ENCODE measurements around the gene BTBD9. TPM values are rescaled to one million over a fixed set of nuclear protein-coding genes. Genes with fewer than 3 reads are reported as not detected.

The BTBD9 gene
- total and polyA plus RNA-seq, 9 of the 15 experiments (the other 6 are each of a cell fraction or from before 2014, with no cell fraction given), result 0.08 to 1.6 (median 0.58) TPM

- TF ChIP-seq CREB1 (IDR thresholded peaks at IDR 0.05) (no peak), CREB1 (CRISPR knock-in tag; IDR thresholded peaks at IDR 0.05) (no peak), ARID3B (CRISPR knock-in tag; IDR thresholded peaks at IDR 0.05; ENCODE audit: borderline replicate concordance) (no peak), BCOR (IDR thresholded peaks at IDR 0.05) (peak; percentile 9; the same call in 1 of the 2 replicates), CBX5 (IDR thresholded peaks at IDR 0.05; ENCODE audit: borderline replicate concordance, low read depth) (no peak), NR2C2 (CRISPR knock-in tag; IDR thresholded peaks at IDR 0.05) (no peak), NR2C2 (tag; IDR thresholded peaks at IDR 0.05) (no peak), TBP (optimal IDR thresholded peaks at IDR 0.05; ENCODE audit: low read depth, low read length) (no peak), HDAC1 (IDR thresholded peaks at IDR 0.05) (peak; percentile 17 to 70; a peak in 1 of 4 replicates), NEUROD1 (IDR thresholded peaks at IDR 0.05; ENCODE audit: borderline replicate concordance, low read depth, low read length, partially characterized antibody) (no peak), HDGF (IDR thresholded peaks at IDR 0.05) (no peak), CBX8 (IDR thresholded peaks at IDR 0.05; ENCODE audit: borderline replicate concordance, extremely low read depth, low read depth, low read length, poor library complexity, severe bottlenecking) (no peak)
- TF ChIP-seq, protein P1, sequence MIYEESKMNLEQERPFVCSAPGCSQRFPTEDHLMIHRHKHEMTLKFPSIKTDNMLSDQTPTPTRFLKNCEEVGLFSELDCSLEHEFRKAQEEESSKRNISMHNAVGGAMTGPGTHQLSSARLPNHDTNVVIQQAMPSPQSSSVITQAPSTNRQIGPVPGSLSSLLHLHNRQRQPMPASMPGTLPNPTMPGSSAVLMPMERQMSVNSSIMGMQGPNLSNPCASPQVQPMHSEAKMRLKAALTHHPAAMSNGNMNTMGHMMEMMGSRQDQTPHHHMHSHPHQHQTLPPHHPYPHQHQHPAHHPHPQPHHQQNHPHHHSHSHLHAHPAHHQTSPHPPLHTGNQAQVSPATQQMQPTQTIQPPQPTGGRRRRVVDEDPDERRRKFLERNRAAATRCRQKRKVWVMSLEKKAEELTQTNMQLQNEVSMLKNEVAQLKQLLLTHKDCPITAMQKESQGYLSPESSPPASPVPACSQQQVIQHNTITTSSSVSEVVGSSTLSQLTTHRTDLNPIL (CRISPR knock-in tag; IDR thresholded peaks at IDR 0.05), result no peak
- TF ChIP-seq, protein P2, sequence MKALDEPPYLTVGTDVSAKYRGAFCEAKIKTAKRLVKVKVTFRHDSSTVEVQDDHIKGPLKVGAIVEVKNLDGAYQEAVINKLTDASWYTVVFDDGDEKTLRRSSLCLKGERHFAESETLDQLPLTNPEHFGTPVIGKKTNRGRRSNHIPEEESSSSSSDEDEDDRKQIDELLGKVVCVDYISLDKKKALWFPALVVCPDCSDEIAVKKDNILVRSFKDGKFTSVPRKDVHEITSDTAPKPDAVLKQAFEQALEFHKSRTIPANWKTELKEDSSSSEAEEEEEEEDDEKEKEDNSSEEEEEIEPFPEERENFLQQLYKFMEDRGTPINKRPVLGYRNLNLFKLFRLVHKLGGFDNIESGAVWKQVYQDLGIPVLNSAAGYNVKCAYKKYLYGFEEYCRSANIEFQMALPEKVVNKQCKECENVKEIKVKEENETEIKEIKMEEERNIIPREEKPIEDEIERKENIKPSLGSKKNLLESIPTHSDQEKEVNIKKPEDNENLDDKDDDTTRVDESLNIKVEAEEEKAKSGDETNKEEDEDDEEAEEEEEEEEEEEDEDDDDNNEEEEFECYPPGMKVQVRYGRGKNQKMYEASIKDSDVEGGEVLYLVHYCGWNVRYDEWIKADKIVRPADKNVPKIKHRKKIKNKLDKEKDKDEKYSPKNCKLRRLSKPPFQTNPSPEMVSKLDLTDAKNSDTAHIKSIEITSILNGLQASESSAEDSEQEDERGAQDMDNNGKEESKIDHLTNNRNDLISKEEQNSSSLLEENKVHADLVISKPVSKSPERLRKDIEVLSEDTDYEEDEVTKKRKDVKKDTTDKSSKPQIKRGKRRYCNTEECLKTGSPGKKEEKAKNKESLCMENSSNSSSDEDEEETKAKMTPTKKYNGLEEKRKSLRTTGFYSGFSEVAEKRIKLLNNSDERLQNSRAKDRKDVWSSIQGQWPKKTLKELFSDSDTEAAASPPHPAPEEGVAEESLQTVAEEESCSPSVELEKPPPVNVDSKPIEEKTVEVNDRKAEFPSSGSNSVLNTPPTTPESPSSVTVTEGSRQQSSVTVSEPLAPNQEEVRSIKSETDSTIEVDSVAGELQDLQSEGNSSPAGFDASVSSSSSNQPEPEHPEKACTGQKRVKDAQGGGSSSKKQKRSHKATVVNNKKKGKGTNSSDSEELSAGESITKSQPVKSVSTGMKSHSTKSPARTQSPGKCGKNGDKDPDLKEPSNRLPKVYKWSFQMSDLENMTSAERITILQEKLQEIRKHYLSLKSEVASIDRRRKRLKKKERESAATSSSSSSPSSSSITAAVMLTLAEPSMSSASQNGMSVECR (CRISPR knock-in tag; IDR thresholded peaks at IDR 0.05), result no peak
- TF ChIP-seq, protein P3, sequence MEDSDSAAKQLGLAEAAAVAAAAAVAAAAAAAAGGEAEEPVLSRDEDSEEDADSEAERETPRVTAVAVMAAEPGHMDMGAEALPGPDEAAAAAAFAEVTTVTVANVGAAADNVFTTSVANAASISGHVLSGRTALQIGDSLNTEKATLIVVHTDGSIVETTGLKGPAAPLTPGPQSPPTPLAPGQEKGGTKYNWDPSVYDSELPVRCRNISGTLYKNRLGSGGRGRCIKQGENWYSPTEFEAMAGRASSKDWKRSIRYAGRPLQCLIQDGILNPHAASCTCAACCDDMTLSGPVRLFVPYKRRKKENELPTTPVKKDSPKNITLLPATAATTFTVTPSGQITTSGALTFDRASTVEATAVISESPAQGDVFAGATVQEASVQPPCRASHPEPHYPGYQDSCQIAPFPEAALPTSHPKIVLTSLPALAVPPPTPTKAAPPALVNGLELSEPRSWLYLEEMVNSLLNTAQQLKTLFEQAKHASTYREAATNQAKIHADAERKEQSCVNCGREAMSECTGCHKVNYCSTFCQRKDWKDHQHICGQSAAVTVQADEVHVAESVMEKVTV (CRISPR knock-in tag; IDR thresholded peaks at IDR 0.05), result no peak
Measured at GRCh38 chr6:38578075-38578474, 61.7 kb downstream of the BTBD9 start (continued).
